WTC11 (cell line): Measurements from ENCODE around the gene XAGE3.
"Not testable (repeated sequence)": the region's sequence is repeated elsewhere in the genome, so short reads cannot be mapped to it uniquely, and the experiment has no call there.

ENCODE experiments used
- CBFB ChIP-seq: sonication (generic); formaldehyde crosslinking; IDR thresholded peaks from 2 replicates; pipeline ENCODE4 v1.8.1; 2022; ENCODE audit warnings: mild to moderate bottlenecking, low read depth, missing genetic modification reagents
- CREB1 ChIP-seq: sonication (generic); formaldehyde crosslinking; IDR thresholded peaks from 2 replicates; pipeline ENCODE4 v1.8.0; 2023; ENCODE audit warnings: mild to moderate bottlenecking, missing genetic modification reagents
- CREM ChIP-seq: sonication (generic); formaldehyde crosslinking; IDR thresholded peaks from 2 replicates; pipeline ENCODE4 v1.8.1; 2022; ENCODE audit warnings: mild to moderate bottlenecking, missing genetic modification reagents, moderate library complexity
- CTCF ChIP-seq: fragments of 200-600 bp; IDR thresholded peaks from 2 replicates; pipeline ENCODE4 v1.8.0; 2022; ENCODE audit warnings: antibody characterized with exemption
- ELF4 ChIP-seq: sonication (generic); formaldehyde crosslinking; IDR thresholded peaks from 2 replicates; pipeline ENCODE4 v1.8.1; 2022; ENCODE audit warnings: low read depth, mild to moderate bottlenecking, moderate library complexity, missing genetic modification reagents
- IRF1 ChIP-seq: sonication (generic); formaldehyde crosslinking; IDR thresholded peaks from 2 replicates; pipeline ENCODE4 v1.8.0; 2023; ENCODE audit warnings: missing genetic modification reagents
- PREB ChIP-seq: sonication (generic); formaldehyde crosslinking; IDR thresholded peaks from 2 replicates; pipeline ENCODE4 v1.8.1; 2022; ENCODE audit warnings: mild to moderate bottlenecking, missing genetic modification reagents, moderate library complexity, borderline replicate concordance

- not testable (repeated sequence) for TF ChIP-seq IRF1; PREB (CRISPR knock-in tag); CTCF; CREM (CRISPR knock-in tag); CBFB (CRISPR knock-in tag); CREB1 (CRISPR knock-in tag); ELF4 (CRISPR knock-in tag)
These were observed 19.6 kb upstream of the XAGE3 start for GRCh38 chrX:52887459-52887858.
